Right cardiac atrium (tissue), 5 donors: ENCODE data around the gene EVI5. TPM values are rescaled to one million over a fixed set of nuclear protein-coding genes. Genes with fewer than 3 reads are reported as not detected.
"Not testable (repeated sequence)": the region's sequence is repeated elsewhere in the genome, so short reads cannot be mapped to it uniquely, and the experiment has no call there.

Source experiments
- ATAC-seq, 2 donors: fragments of 200-7000 bp; cut with Tn5 transposase; one replicate each; pipeline versions ENCODE4 v1.8.0 to v1.9.1; 2020; ENCODE audit warnings: moderate library complexity in 2 of 2, mild to moderate bottlenecking in 1 of 2
- DNase-seq, 3 donors: peaks; one replicate each; pipeline ENCODE4 v3.0.0-alpha.2; 2020
- H3K27ac ChIP-seq: one replicate; pipeline ENCODE4 v1.5.1; 2013; ENCODE audit warnings: mild to moderate bottlenecking, low read length, control low read depth, moderate library complexity
- H3K27me3 ChIP-seq: one replicate; pipeline ENCODE4 v1.6.1; 2013; ENCODE audit not compliant: control insufficient read depth, insufficient read depth
- H3K4me1 ChIP-seq: one replicate; pipeline ENCODE4 v1.6.1; 2013; ENCODE audit warnings: low read length; ENCODE audit not compliant: control insufficient read depth, insufficient read depth
- H3K4me3 ChIP-seq: one replicate; pipeline ENCODE4 v1.5.1; 2013; ENCODE audit warnings: low read length, control low read depth
- H3K9me3 ChIP-seq: one replicate; pipeline ENCODE4 v1.6.1; 2013; ENCODE audit warnings: low read length; ENCODE audit not compliant: control insufficient read depth
- WGBS: extraction: QIAGEN DNeasy Blood & Tissue Kit; methylation state at CpG from one replicate; pipeline ENCODE4 v1.1.7; 2013; 5-methylcytosine and 5-hydroxymethylcytosine counted together
- intact Hi-C, 4 donors: fragments of 100-400 bp; cut with DNase I; formaldehyde crosslinking; loops; one replicate each; pipeline versions ENCODE4 v1.11.0 to v1.14.0; 2022 to 2023
- polyA plus RNA-seq: library from polyadenylated mRNA; stranded (reverse); fragments of 200-250 nt; gene quantifications from one replicate; pipeline ENCODE4 v1.2.3, GENCODE V29; 2013
- total RNA-seq, 4 donors: library from RNA; stranded (reverse); fragmentation: NEBNext Ultra II Directional; extraction: Animal tissue kit (Norgen Biotek cat#: 25700); gene quantifications; one replicate each; pipeline ENCODE4 v1.2.1, GENCODE V29; 2021
- donor health status: healthy with polysubstance abuse.
- donor health status: DM: no; HTN: yes; CAD: no.
- donor health status: DM: no; HTN: no; CAD: no.
- donor health status: DM: no; HTN: yes; CAD: no; lungs with severe emphysema.
- donor health status: DM: yes; HTN: yes; CAD: no.

Gene EVI5
- total and polyA plus RNA-seq, 5 donors = 5.9 to 58.1 (median 47.9) TPM

- H3K27me3 ChIP-seq, intact Hi-C loops, ATAC-seq, H3K4me3 ChIP-seq, H3K4me1 ChIP-seq, H3K9me3 ChIP-seq, H3K27ac ChIP-seq, DNase-seq: not testable (repeated sequence)
- 96% methylated on average over 16 of the region's 16 CpGs for WGBS
These were observed 69.4 kb downstream of the EVI5 start for GRCh38 chr1:92715476-92715951.

DNA sequence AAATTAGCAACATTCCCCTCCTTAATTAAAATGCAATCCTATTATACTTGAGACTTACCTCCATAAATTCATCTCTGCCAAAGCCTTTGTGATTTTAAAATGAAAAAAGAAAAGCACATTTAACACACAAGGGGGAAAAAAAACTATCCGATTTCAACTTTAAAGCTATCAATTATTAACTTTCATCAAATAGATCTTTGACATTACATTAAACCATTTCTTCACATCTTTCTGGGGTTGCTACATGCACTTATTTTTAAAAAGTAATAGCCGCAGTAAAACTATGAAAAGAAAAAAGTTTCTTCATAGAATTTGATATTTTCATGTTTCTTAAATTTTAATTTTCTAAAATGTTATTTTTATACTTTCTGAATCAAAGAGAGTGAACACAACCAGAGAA, 71.0 kb downstream of the EVI5 start:
- DNase-seq = no peak
- no peak for ATAC-seq
- Histone ChIP-seq H3K27me3 (no peaks in the 10 kb centered on the region), H3K4me3 (no peak overlapping the region), H3K4me1 (no peaks in the 10 kb centered on the region), H3K9me3 (no peaks in the 10 kb centered on the region), H3K27ac (no peak overlapping the region)
- WGBS = 96% methylated on average over 2 of the region's 2 CpGs
- intact Hi-C loops = no loop called here

DNA sequence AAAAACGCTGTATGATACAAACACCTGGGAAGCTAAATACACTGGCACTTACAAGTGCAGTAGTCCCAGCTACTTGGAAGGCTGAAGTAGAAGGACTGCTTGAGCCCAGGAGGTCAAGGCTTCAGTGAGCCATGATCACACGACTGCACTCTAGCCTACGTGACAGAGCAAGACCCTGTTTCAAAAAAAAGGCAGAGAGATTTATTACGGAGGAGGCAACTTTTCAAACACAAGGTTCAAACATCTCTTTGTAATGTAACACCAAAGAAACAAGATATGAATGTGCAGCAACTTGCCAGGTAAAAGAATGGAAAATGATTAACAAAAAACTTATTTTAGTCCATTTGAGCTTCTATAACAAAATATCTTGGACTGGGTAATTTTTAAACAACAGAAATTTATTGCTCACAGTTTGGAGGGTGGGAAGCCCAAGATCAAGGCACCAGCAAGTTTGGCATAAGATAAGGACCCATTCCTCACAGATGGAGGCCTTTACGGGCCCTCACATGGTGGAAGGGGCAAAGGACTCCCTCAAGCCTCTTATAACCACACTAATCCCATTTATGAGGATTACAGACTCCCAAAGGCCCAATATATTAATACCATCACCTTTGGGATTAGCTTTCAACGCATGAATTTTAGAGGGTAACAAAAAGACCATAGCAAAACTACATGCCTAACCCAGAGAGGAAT, 73.3 kb downstream of the EVI5 start:
- no peak for ATAC-seq
- Histone ChIP-seq H3K4me1 (no peaks in the 10 kb centered on the region), H3K4me3 (no peak overlapping the region), H3K27me3 (no peaks in the 10 kb centered on the region), H3K27ac (no peak overlapping the region), H3K9me3 (no peaks in the 10 kb centered on the region)
- DNase-seq = no peak
- intact Hi-C loops = no loop called here
- WGBS = 79% methylated on average over 6 of the region's 6 CpGs

DNA sequence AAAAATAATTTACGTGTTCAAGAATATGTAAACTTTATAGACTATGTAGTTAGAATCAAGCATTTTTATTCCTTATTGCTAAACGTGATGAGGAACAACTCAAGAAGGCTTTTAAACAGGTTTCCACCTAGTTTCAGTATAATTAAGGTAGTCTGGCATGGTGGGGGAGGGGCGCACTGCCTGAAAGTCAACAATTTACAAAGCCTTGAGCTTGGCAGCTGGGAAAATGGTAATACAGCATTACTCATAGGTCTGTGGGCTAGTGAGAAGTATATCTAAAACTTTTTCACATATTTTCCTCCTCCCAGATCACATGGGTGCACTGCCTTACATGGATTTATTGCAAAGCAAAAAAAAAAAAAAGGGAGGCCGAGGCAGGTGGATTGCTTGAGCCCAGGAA, 75.2 kb downstream of the EVI5 start:
- H3K9me3 ChIP-seq = no peaks in the 10 kb centered on the region
- 85% methylated on average over 4 of the region's 4 CpGs for WGBS
- H3K27me3 ChIP-seq = no peaks in the 10 kb centered on the region
- intact Hi-C loops = no loop called here
- H3K27ac ChIP-seq = no peak overlapping the region
- ATAC-seq (no peak), DNase-seq (no peak)
- peaks cover 2% of the 10 kb centered on the region for H3K4me1 ChIP-seq
- H3K4me3 ChIP-seq = no peak overlapping the region

DNA sequence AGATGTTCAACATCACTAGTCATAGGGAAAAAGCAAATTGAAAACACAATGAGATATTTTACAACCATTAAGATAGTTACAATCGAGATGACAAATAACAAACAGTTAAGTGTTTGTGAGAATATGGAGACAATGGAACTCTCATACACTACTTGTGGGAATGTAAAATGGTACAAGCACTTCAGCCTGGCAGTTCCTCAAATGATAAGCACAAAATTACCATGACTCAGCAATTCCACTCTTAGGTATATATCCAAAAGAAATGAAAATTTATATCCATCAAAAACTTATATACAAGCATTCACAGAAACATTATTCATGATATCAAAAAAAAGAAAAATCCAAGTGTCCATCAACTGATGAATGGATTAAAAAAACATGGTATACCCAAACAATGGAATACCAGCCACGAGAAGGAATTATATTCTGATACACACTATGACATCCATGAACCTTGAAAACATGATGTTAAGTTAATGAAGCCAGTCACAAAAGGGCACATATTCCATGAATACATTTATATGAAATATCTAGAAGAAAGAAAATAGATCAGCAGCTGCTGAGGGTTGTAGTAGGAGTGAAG, 76.4 kb downstream of the EVI5 start:
- intact Hi-C loops = no loop called here
- ATAC-seq (no peak), DNase-seq (no peak)
- Histone ChIP-seq H3K27me3 (no peaks in the 10 kb centered on the region), H3K9me3 (no peaks in the 10 kb centered on the region), H3K27ac (no peak overlapping the region), H3K4me3 (no peak overlapping the region), H3K4me1 (peaks cover 2% of the 10 kb centered on the region)
- 88% methylated on average over 2 of the region's 2 CpGs for WGBS

DNA sequence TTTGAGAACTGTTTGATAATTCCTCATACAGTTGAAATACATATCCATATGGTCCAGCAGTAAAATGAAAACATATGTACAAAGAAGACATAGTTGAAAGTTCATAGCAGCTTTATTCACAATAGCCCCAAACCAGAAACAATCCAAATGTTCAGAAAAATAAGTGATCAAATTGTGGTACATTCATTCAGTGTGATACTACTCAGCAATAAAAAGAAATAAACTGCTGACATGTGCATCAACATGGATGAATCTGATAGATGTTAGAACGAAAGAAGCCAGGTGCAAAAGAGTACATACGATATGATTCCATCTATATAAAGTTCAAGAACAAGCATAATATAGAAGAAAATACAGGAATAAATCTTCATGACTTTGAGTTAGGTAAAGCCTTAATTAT, 77.2 kb downstream of the EVI5 start:
- no peak for ATAC-seq
- no peaks in the 10 kb centered on the region for H3K9me3 ChIP-seq
- intact Hi-C loops = no loop called here
- 95% methylated on average over 2 of the region's 2 CpGs for WGBS
- DNase-seq = no peak
- H3K4me1 ChIP-seq = peaks cover 2% of the 10 kb centered on the region
- H3K27ac ChIP-seq = no peak overlapping the region
- H3K4me3 ChIP-seq = no peak overlapping the region
- H3K27me3 ChIP-seq = no peaks in the 10 kb centered on the region

- 99% methylated on average over 2 of the region's 2 CpGs for WGBS
- DNase-seq (no peak), ATAC-seq (no peak)
- H3K27me3 ChIP-seq = no peaks in the 10 kb centered on the region
- H3K27ac ChIP-seq = no peak overlapping the region
- peaks cover 2% of the 10 kb centered on the region for H3K4me1 ChIP-seq
- H3K4me3 ChIP-seq = no peak overlapping the region
- intact Hi-C loops = no loop called here
- no peaks in the 10 kb centered on the region for H3K9me3 ChIP-seq
These were observed 77.6 kb downstream of the EVI5 start for GRCh38 chr1:92707292-92707691.

GRCh38 chr1:92705446-92705845, 79.5 kb downstream of the EVI5 start:
- Histone ChIP-seq H3K4me1 (peaks cover 2% of the 10 kb centered on the region), H3K4me3 (no peak overlapping the region), H3K27ac (no peak overlapping the region), H3K27me3 (no peaks in the 10 kb centered on the region), H3K9me3 (no peaks in the 10 kb centered on the region)
- WGBS = 27% methylated on average over 1 of the region's 1 CpG
- ATAC-seq = peak in 1 of 2 donors; percentile 55
- intact Hi-C loops = no loop called here
- no peak for DNase-seq

DNA sequence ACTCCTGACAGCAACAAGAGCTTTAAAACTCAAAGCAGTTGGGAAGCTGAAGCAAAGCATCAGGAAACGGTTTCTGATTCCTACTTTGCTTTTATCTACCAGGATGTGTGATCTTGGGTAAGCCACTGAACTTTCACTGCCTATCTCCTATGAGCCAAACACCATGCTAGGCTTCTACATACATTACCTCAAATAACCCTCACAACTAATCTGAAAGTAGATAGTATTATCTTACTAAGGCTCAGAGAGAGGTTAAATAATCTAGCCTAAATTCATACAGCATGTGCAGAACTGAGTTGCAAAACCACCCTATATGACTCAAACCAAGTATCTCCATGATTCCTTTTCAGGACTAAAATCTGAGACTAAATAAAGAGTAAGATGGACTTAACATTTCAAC, 83.8 kb downstream of the EVI5 start:
- WGBS = 20% methylated on average over 1 of the region's 1 CpG
- intact Hi-C loops = no loop called here
- Histone ChIP-seq H3K27me3 (no peaks in the 10 kb centered on the region), H3K27ac (no peak overlapping the region), H3K9me3 (no peaks in the 10 kb centered on the region), H3K4me3 (no peak overlapping the region), H3K4me1 (peaks cover 2% of the 10 kb centered on the region)
- no peak for DNase-seq
- ATAC-seq = peak; percentile 14 to 62

DNA sequence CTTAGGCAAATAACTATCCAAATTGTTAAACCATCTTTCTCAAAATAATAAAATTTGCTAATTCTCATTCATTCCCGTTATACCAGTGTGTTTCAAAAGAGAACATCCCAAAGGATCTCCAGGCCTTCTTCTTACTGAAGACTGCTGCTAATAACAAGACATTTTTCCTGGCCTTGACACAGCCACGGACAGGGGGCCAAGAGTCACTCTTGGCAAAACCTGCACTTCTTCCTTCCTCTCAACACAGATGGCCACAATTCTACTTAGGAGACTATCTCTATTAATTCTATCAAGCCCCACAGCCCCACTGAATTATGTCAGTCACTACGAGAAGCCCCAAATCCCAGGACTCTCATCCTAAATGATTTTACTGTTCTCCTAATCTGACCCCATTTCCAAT, 86.0 kb downstream of the EVI5 start:
- DNase-seq (peak in 2 of 3 donors; percentile 61 to 64), ATAC-seq (peak; percentile 59 to 66)
- Histone ChIP-seq H3K9me3 (no peaks in the 10 kb centered on the region), H3K4me3 (no peak overlapping the region), H3K27ac (no peak overlapping the region), H3K27me3 (no peaks in the 10 kb centered on the region), H3K4me1 (no peaks in the 10 kb centered on the region)
- intact Hi-C loops = no loop called here
- 37% methylated on average over 3 of the region's 3 CpGs for WGBS

- Histone ChIP-seq H3K27ac (no peak overlapping the region), H3K9me3 (no peaks in the 10 kb centered on the region), H3K27me3 (no peaks in the 10 kb centered on the region), H3K4me3 (no peak overlapping the region), H3K4me1 (no peaks in the 10 kb centered on the region)
- intact Hi-C loops = no loop called here
- no peak for ATAC-seq
- DNase-seq = no peak
These were observed 89.8 kb downstream of the EVI5 start for GRCh38 chr1:92695104-92695503.
